Hepatocyte (in vitro differentiated cells): ENCODE measurements around the gene NEDD4.
"Not testable (repeated sequence)": the region's sequence is repeated elsewhere in the genome, so short reads cannot be mapped to it uniquely, and the experiment has no call there.

Experiments
- CTCF ChIP-seq: fragments of 200-600 bp; sonication (generic); IDR thresholded peaks from 2 replicates; pipeline ENCODE4 v1.5.1; 2016; ENCODE audit warnings: antibody characterized with exemption, mild to moderate bottlenecking; ENCODE audit not compliant: poor library complexity
- EZH2 ChIP-seq: fragments of 200-600 bp; sonication (generic); IDR thresholded peaks from 2 replicates; pipeline ENCODE4 v1.6.1; 2016; ENCODE audit warnings: antibody characterized with exemption, mild to moderate bottlenecking, borderline replicate concordance
- EZH2phosphoT487 ChIP-seq: fragments of 200-600 bp; sonication (generic); IDR thresholded peaks from one replicate; pipeline ENCODE4 v1.6.1; 2018; ENCODE audit warnings: antibody characterized with exemption, mild to moderate bottlenecking, low read depth, moderate library complexity; ENCODE audit not compliant: unreplicated experiment, severe bottlenecking

GRCh38 chr15:55842897-55843296, 150.5 kb downstream of the NEDD4 start:
- TF ChIP-seq CTCF, EZH2phosphoT487, EZH2: not testable (repeated sequence)
